Uterine smooth muscle cell (primary cell): ENCODE measurements around the gene CD300H. TPM values are rescaled to one million over a fixed set of nuclear protein-coding genes. Genes with fewer than 3 reads are reported as not detected.

ENCODE experiments used
- total RNA-seq: library from RNA; depleted of rRNA; stranded (reverse); fragments of >200 nt; gene quantifications from 2 replicates; pipeline ENCODE4 v1.2.3, GENCODE V29; 2014

The CD300H gene
- total RNA-seq, result not detected in 2 replicates

DNA sequence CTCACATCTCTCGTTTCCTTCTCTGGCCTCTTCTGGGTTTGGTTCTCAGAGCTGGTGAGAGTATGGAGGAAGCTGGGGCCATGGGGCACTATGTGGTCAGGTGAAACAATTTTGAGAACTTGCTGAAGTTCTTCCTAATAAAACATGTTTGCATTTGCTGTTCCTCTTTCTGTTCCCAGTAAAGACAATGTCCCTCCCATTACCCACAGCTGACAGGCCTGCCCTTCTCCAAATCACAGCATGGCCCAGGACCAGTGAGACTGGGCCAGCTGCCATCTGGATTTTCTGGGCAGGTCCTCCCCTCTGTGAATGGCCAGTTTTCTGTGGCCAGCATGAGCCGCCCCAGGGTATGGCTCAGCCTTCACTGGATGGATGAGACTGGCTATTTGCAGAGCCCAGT is at the start of gene CD300H:
Gene CD300H (minus strand): TSS at position 113 of the 400 bp plus-strand sequence.

DNA sequence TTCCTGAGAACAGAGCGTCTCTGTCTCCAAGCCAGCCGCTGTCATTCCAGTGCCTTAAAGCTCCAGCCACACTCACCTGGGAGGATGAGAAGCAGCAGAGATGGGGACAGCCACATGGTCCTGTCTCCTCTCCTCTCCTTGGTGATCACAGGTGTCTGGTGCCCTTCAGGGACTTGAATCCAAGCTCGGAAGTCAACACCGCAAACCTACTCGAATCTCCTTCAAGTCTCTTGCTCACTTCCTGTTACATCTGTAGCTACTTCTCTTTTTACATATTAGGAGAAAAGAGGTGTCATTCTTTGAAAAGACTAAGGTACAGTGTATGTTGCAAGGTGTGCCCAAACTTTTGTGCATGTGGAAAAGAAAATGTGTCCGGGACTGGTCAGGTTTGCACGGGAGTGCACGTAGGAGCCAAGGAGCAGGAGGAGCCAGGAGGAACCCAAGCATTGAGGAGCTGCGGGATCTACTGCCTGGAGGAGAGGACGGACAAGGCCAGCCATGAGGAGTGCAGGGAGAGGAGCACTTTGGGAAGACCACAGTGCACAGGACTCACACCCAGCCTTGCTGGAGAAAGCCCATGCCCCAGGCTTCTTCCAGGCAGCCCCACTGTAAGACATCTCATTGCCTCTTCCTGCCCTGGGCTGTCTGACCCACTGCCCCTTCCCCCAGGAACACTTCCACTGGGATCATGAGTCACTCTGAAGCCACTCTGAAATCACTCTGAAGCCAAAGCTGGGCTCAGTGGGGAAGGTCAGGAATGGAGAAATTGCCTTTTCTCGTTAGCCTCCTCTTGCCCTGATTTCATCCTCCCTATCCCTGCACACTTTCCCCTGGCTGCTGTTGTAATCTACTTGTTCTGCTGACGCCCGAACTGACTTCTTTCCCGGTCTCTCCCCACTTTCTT is 25.0 kb upstream of the CD300H start, which contains the start of gene CD300LD:
Gene CD300LD (minus strand): TSS at position 197 of the 904 bp plus-strand sequence. CDS start 81 bp downstream, at position 116.

DNA sequence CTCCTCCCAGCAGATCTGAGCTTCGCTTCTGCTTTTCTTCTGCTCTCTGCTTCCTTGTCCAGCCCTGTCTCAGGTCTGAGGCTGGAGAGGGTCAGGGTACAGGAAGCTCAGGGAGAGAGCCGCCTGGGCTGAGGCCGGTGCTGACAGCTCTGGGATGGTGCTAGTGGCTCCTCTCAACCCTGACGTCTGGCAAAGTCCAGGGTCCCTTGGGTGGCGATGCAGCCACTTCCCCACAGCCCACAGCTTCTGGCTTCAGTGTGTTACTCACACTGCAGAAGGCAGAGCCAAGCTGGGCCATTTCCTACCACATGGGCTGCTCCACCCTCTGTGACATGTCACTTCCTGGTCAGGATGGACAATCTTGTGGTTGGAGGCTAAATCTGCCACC is 21.5 kb downstream of the CD300H start, which contains the start of gene CD300C:
Gene CD300C (minus strand): TSS at position 273 of the 388 bp plus-strand sequence. CDS start 333 bp downstream, outside the sequence.

DNA sequence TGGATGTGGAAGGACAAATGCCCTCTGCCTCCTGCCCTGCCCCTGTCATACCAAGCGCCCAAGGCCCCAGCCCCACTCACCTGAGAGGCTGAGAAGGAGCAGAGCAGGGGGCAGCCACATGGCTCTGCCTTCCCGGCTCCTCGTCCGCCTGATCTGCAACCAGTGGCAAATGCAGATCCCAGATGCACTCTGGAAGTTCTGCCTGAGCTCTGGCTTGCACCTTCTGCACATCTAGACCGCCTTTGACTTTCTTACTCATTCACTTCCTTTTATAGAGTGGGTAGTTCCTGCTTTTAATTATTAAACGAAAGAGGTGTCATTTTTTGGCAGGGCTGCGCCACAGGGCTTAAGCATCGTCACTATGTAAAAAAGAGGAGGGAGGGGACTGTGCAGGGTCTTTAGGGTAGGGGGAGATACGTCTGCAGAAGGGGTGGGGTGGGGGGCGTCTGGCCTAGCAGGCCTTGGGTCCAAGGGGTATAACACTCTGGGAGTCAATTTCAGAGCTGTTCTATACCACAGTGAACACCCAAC is 36.0 kb downstream of the CD300H start, which contains the start of gene CD300LB:
Gene CD300LB (minus strand): TSS at position 245 of the 531 bp plus-strand sequence. CDS start 125 bp downstream, at position 120.

Other genes starting within 250 kb of the CD300H start
- not detected in 2 replicates for gene KIF19, start 241.3 kb downstream of the CD300H start, total RNA-seq
- gene BTBD17, start 205.6 kb downstream of the CD300H start, total RNA-seq, result not detected in 2 replicates
- gene GPR142, start 200.0 kb downstream of the CD300H start, total RNA-seq, result not detected in 2 replicates
- 3.5 and 9.1 TPM in 2 replicates for gene GPRC5C, start 135.4 kb downstream of the CD300H start, total RNA-seq
- not detected in 2 replicates for gene CD300A, start 100.9 kb downstream of the CD300H start, total RNA-seq
- gene CD300LB, start 36.0 kb downstream of the CD300H start, total RNA-seq, result not detected in 2 replicates
- not detected in 2 replicates for gene CD300C, start 21.4 kb downstream of the CD300H start, total RNA-seq
- not detected in 2 replicates for gene CD300LD, start 24.8 kb upstream of the CD300H start, total RNA-seq
- gene CD300E, start 56.2 kb upstream of the CD300H start, total RNA-seq, result not detected in 2 replicates
- not detected in 2 replicates for gene CD300LF, start 145.4 kb upstream of the CD300H start, total RNA-seq
- 0.11 TPM in 1 of 2 replicates, not detected in the other for gene RAB37, start 169.7 kb upstream of the CD300H start, total RNA-seq
- gene NHERF1, start 181.1 kb upstream of the CD300H start, total RNA-seq, result 12.6 and 17.1 TPM in 2 replicates
- 43.3 and 51.9 TPM in 2 replicates for gene NAT9, start 208.8 kb upstream of the CD300H start, total RNA-seq